Endothelial cell of umbilical vein (primary cell): ENCODE data around the gene KIAA1614. TPM values are rescaled to one million over a fixed set of nuclear protein-coding genes. Genes with fewer than 3 reads are reported as not detected.

Source experiments
- BruUV-seq: library from RNA; stranded (reverse); fragments of 400-500 nt; replicated peaks from 2 replicates; lab custom pipeline; 2021; lab: Mats Ljungman, UMichigan
- CTCF ChIA-PET: fragments of 300-600, 350-600 bp; sonication (Branson Sonifier 250); formaldehyde crosslinking; loops from one replicate; lab custom pipeline; 2021; ENCODE audit warnings: antibody characterized with exemption, inconsistent platforms; lab: Charles Lee
- POLR2A ChIA-PET: fragments of 300-600, 350-600 bp; sonication (Branson Sonifier 250); formaldehyde crosslinking; loops from one replicate; lab custom pipeline; 2021; ENCODE audit warnings: antibody characterized with exemption, inconsistent platforms; lab: Charles Lee
- DNase-seq: peaks from one replicate; pipeline ENCODE4 v3.0.0-alpha.2; 2011; ENCODE audit warnings: low read depth, low spot score
- FAIRE-seq: peaks from 2 replicates; lab custom pipeline; 2011; peaks lifted over from hg19 to GRCh38; lab: Jason Lieb, UNC
- H2AFZ ChIP-seq: 2 replicates; pipeline ENCODE4 v1.6.0; 2012; ENCODE audit warnings: low read depth, low read length, control low read depth, inconsistent platforms
- H3K27ac ChIP-seq: 2 replicates; pipeline ENCODE4 v1.5.1; 2011; ENCODE audit warnings: low read depth, mild to moderate bottlenecking, control low read depth, low read length, moderate library complexity; ENCODE audit not compliant: insufficient read depth
- H3K27me3 ChIP-seq, 2 experiments: 2 replicates each; pipeline versions ENCODE4 v1.6.0 to v1.6.1; 2011; ENCODE audit warnings: low read length in 2 of 2, mixed read lengths in 1 of 2; ENCODE audit not compliant: control insufficient read depth in 2 of 2, insufficient read depth in 2 of 2
- H3K36me3 ChIP-seq, 2 experiments: 2 replicates in 1 of 2; 3 replicates in 1 of 2; pipeline ENCODE4 v1.5.1; 2011; ENCODE audit warnings: low read length in 2 of 2, mild to moderate bottlenecking in 1 of 2, moderate library complexity in 1 of 2; ENCODE audit not compliant: control insufficient read depth in 2 of 2, insufficient read depth in 2 of 2; ENCODE audit errors: extremely low read depth in 1 of 2
- H3K4me1 ChIP-seq: 3 replicates; pipeline ENCODE4 v1.5.1; 2011; ENCODE audit warnings: mild to moderate bottlenecking, low read length; ENCODE audit not compliant: control insufficient read depth, insufficient read depth; ENCODE audit errors: extremely low read depth
- H3K4me2 ChIP-seq: 2 replicates; pipeline ENCODE4 v1.6.1; 2011; ENCODE audit warnings: low read length, control low read depth, mixed read lengths; ENCODE audit not compliant: insufficient read depth
- H3K4me3 ChIP-seq, 3 experiments: fragments of 200-600 bp in 1 of 3; sonication (generic), shearing (Covaris generic) in 1 of 3; replicated peaks in 1 of 3; 2 replicates each; pipeline ENCODE4 v1.5.1; 2011 to 2016; ENCODE audit warnings: control low read depth in 3 of 3, low read length in 3 of 3, mild to moderate bottlenecking in 2 of 3, inconsistent platforms in 1 of 3, low read depth in 1 of 3, moderate library complexity in 1 of 3; ENCODE audit not compliant: insufficient read depth in 1 of 3
- H3K79me2 ChIP-seq: 2 replicates; pipeline ENCODE4 v1.6.0; 2012; ENCODE audit warnings: low read length, inconsistent platforms; ENCODE audit not compliant: control insufficient read depth, insufficient read depth
- H3K9ac ChIP-seq: replicated peaks from 2 replicates; pipeline ENCODE3; 2011; ENCODE audit warnings: low read length, control low read depth; ENCODE audit not compliant: insufficient read depth; ENCODE audit errors: extremely low read depth
- H3K9me1 ChIP-seq: replicated peaks from 3 replicates; pipeline ENCODE4 v1.6.0; 2011; ENCODE audit warnings: mild to moderate bottlenecking, low read length; ENCODE audit not compliant: control insufficient read depth, insufficient read depth; ENCODE audit errors: extremely low read depth
- H3K9me3 ChIP-seq: replicated peaks from 2 replicates; pipeline ENCODE4 v1.5.1; 2012; ENCODE audit warnings: low read length, inconsistent platforms; ENCODE audit not compliant: control insufficient read depth, insufficient read depth
- H4K20me1 ChIP-seq: replicated peaks from 2 replicates; pipeline ENCODE3; 2011; ENCODE audit warnings: mild to moderate bottlenecking, low read length; ENCODE audit not compliant: control insufficient read depth, insufficient read depth; ENCODE audit errors: extremely low read depth
- EZH2 ChIP-seq: IDR thresholded peaks from 2 replicates; pipeline ENCODE4 v1.6.1; 2012; ENCODE audit warnings: borderline replicate concordance, low read depth, mild to moderate bottlenecking, moderate library complexity, low read length, inconsistent platforms; ENCODE audit not compliant: severe bottlenecking
- FOS ChIP-seq: IDR thresholded peaks from 2 replicates; pipeline ENCODE4 v1.6.1; 2011; ENCODE audit warnings: mild to moderate bottlenecking, low read length, moderate library complexity, borderline replicate concordance; ENCODE audit not compliant: insufficient read depth
- GATA2 ChIP-seq: IDR thresholded peaks from 2 replicates; pipeline ENCODE4 v1.7.0; 2011; ENCODE audit warnings: low read depth, mild to moderate bottlenecking, moderate library complexity, mixed read lengths, low read length; ENCODE audit not compliant: insufficient read length, insufficient read depth
- JUN ChIP-seq: IDR thresholded peaks from 2 replicates; pipeline ENCODE4 v1.6.1; 2011; ENCODE audit warnings: borderline replicate concordance, low read depth; ENCODE audit not compliant: insufficient read length, insufficient read depth
- MYC ChIP-seq: IDR thresholded peaks from one replicate; pipeline ENCODE4 v1.6.1; 2011; ENCODE audit warnings: mild to moderate bottlenecking, low read depth, low read length
- POLR2A ChIP-seq: IDR thresholded peaks from 2 replicates; pipeline ENCODE4 v1.6.1; 2012; ENCODE audit warnings: low read depth, mild to moderate bottlenecking, control low read depth, low read length
- POLR2AphosphoS5 ChIP-seq: IDR thresholded peaks from 2 replicates; pipeline ENCODE4 v1.6.1; 2012; ENCODE audit warnings: low read depth, mild to moderate bottlenecking, control low read depth, low read length, moderate library complexity; ENCODE audit not compliant: insufficient read depth
- dilution Hi-C: fragments of 300-500 bp; cut with MboI; formaldehyde crosslinking; loops from one replicate; pipeline ENCODE4 v1.15.0; 2019; ENCODE audit warnings: low sequenced_read_pairs; ENCODE audit not compliant: extremely low pct_ligation_motif_present
- intact Hi-C: fragments of 100-400 bp; cut with micrococcal nuclease; formaldehyde crosslinking; loops from one replicate; pipeline ENCODE4 v1.10.0; 2022
- polyA plus RNA-seq, 4 experiments: library from polyadenylated mRNA; depleted of rRNA in 3 of 4; stranded (reverse) in 3 of 4; unstranded in 1 of 4; fragments of >200 nt; gene quantifications; 2 replicates each; pipeline versions ENCODE4 v1.2.1 to v1.2.3, GENCODE V29; 2011 to 2012; ENCODE audit warnings: missing spikeins in 1 of 4
- total RNA-seq: library from RNA; stranded (reverse); gene quantifications from 2 replicates; pipeline ENCODE4 v1.2.3, GENCODE V29; 2021
- TF ChIP-seq, protein P1 (sequence below): IDR thresholded peaks from 2 replicates; pipeline ENCODE4 v1.6.1; 2011; ENCODE audit not compliant: insufficient read depth, insufficient read length
- TF ChIP-seq, protein P2 (sequence below), 2 donors: IDR thresholded peaks; 1 replicate in 1 of 2; 2 replicates in 1 of 2; pipeline ENCODE4 v1.5.1; 2011; ENCODE audit warnings: low read length in 2 of 2, mild to moderate bottlenecking in 2 of 2, moderate library complexity in 2 of 2, control low read depth in 1 of 2, inconsistent platforms in 1 of 2, low read depth in 1 of 2; ENCODE audit not compliant: insufficient read depth in 1 of 2; ENCODE audit errors: extremely low read depth in 1 of 2

KIAA1614 gene
- total and polyA plus RNA-seq, 2 donors (not counting 3 experiments of a cell fraction or from before 2014, with no cell fraction given) = 1.0 to 2.0 TPM

DNA sequence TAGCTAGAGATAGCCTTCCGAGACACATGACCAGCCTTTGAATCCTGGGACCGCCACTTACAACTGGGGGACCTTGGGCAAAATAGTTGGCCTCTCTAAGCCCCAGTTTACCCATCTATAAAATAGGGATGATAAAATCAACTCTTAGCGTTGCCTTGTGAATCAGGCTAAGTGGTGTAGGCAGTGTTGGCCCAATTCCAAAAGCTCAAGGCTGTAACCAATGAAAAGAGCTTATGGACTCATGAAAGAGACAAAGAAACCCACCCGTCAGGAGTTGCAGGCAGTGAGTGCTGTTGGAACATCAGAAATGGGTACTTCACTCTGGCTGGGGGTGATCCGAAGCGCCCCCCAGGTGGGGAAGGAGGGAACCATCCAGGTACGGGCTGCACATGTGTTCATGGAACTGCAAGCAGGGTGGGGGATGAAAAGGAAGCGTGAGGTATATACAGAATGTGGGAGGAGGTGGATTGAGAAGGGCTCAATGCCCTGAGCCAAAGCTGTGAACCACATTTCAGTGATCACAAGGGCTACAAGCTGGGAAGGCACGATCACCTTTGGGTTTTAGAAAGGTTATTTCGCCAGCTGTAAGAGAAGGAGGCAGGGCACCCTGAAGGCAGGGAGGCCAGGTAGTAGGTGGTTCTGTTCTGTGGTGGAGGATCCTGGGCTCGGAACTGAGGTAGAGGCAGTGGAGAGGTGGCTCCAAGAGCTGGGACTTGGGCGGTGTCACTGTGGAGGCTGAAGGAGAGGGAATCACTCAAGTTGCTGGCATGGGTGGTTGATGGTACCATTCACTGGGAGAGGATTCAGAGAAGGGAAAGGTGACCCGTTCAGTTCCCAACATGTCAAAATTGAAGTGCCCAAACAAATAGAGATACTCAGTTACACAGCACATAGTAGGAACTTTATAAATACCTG, 11.4 kb upstream of the KIAA1614 start:
- intact Hi-C loops (no loop called here), dilution Hi-C loops (no loop called here)
- no peaks in the 10 kb centered on the region for H3K4me1 ChIP-seq
- H3K9me1 ChIP-seq = no peaks in the 10 kb centered on the region
- POLR2A ChIA-PET = no interaction called here
- H3K9me3 ChIP-seq = no peaks in the 10 kb centered on the region
- H2AFZ ChIP-seq = no peak overlapping the region
- no peak overlapping the region for H3K4me3 ChIP-seq
- no peak overlapping the region for H3K27ac ChIP-seq
- H3K9ac ChIP-seq = no peak overlapping the region
- no peaks in the 10 kb centered on the region for H3K79me2 ChIP-seq
- no peaks in the 10 kb centered on the region for H3K27me3 ChIP-seq
- no peak overlapping the region for H3K4me2 ChIP-seq
- DNase-seq = no peak
- CTCF ChIA-PET = interaction anchor here (0.7 to 1.5 kb wide), 4 partner anchors 19 to 24 kb away, joined by 3 to 7 read pairs (median 4); no protein-coding TSS in a partner anchor
- H4K20me1 ChIP-seq = no peaks in the 10 kb centered on the region
- no peaks in the 10 kb centered on the region for H3K36me3 ChIP-seq
- TF ChIP-seq EZH2 = no peak
- FAIRE-seq = no peak
- BruUV-seq = no TSS peak

DNA sequence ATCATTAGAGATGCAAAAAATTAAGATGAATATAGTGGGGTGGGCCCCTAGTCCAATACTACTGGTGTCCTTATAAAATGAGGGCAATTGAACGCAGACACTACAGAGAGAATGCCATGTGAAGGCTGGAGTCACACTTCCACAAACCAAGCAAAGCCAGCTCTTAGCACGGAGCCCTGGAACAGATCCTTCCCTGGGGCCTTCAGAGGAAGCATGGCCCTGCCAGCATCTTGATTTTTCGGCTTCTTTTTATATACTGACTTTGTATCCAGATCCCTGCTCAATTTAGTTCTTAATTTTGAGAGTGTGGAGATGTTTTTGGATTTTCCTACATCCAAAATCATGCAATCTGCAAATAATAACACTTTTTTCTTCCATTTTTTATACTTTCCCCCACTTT, 10.2 kb upstream of the KIAA1614 start:
- no peak overlapping the region for H3K4me2 ChIP-seq
- ChIA-PET CTCF (interaction anchor here (1.4 to 1.8 kb wide), 2 partner anchors 18 to 21 kb away, joined by 3 to 5 read pairs; no protein-coding TSS in a partner anchor), POLR2A (no interaction called here)
- intact Hi-C loops (no loop called here), dilution Hi-C loops (no loop called here)
- no peak overlapping the region for H3K9ac ChIP-seq
- no peaks in the 10 kb centered on the region for H3K27me3 ChIP-seq
- no peaks in the 10 kb centered on the region for H3K79me2 ChIP-seq
- H3K4me3 ChIP-seq = no peak overlapping the region
- no peaks in the 10 kb centered on the region for H3K36me3 ChIP-seq
- no peaks in the 10 kb centered on the region for H4K20me1 ChIP-seq
- no peak overlapping the region for H2AFZ ChIP-seq
- TF ChIP-seq FOS (no peak), MYC (no peak), JUN (no peak), EZH2 (no peak), GATA2 (no peak), POLR2A (no peak), POLR2AphosphoS5 (no peak)
- TF ChIP-seq, protein P1, sequence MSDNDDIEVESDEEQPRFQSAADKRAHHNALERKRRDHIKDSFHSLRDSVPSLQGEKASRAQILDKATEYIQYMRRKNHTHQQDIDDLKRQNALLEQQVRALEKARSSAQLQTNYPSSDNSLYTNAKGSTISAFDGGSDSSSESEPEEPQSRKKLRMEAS = no peak
- TF ChIP-seq, protein P2, sequence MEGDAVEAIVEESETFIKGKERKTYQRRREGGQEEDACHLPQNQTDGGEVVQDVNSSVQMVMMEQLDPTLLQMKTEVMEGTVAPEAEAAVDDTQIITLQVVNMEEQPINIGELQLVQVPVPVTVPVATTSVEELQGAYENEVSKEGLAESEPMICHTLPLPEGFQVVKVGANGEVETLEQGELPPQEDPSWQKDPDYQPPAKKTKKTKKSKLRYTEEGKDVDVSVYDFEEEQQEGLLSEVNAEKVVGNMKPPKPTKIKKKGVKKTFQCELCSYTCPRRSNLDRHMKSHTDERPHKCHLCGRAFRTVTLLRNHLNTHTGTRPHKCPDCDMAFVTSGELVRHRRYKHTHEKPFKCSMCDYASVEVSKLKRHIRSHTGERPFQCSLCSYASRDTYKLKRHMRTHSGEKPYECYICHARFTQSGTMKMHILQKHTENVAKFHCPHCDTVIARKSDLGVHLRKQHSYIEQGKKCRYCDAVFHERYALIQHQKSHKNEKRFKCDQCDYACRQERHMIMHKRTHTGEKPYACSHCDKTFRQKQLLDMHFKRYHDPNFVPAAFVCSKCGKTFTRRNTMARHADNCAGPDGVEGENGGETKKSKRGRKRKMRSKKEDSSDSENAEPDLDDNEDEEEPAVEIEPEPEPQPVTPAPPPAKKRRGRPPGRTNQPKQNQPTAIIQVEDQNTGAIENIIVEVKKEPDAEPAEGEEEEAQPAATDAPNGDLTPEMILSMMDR (IDR thresholded peaks at IDR 0.05; ENCODE audit: extremely low read depth in 1 of 2, insufficient read depth in 1 of 2, low read depth in 1 of 2, low read length in 2 of 2) = no peak
- no peak overlapping the region for H3K27ac ChIP-seq
- FAIRE-seq = no peak
- no peaks in the 10 kb centered on the region for H3K4me1 ChIP-seq
- no peak for DNase-seq
- H3K9me1 ChIP-seq = no peaks in the 10 kb centered on the region
- BruUV-seq = no TSS peak
- H3K9me3 ChIP-seq = no peaks in the 10 kb centered on the region
